Measurements from ENCODE around the gene TTC28. TPM values are rescaled to one million over a fixed set of nuclear protein-coding genes. Genes with fewer than 3 reads are reported as not detected.

TTC28 gene
- total and polyA plus RNA-seq, 2 donors (not counting 3 experiments of a cell fraction or from before 2014, with no cell fraction given) = 16.5 to 51.1 TPM

- H3K79me2 ChIP-seq (ENCODE audit: control insufficient read depth, insufficient read depth, low read length) = no peaks in the 10 kb centered on the region
- no peak overlapping the region for H3K27ac ChIP-seq (ENCODE audit: insufficient read depth, low read depth, low read length)
- H3K4me2 ChIP-seq (ENCODE audit: insufficient read depth, low read length) = no peak overlapping the region
- peaks cover 4% of the 10 kb centered on the region for H4K20me1 ChIP-seq (replicated peaks; ENCODE audit: control insufficient read depth, extremely low read depth, insufficient read depth, low read length)
- POLR2A ChIA-PET = no interaction called here
- FAIRE-seq = no peak
- no peak for TF ChIP-seq JUN (IDR thresholded peaks at IDR 0.05; ENCODE audit: borderline replicate concordance, insufficient read depth, insufficient read length, low read depth)
- no peak for TF ChIP-seq MYC (IDR thresholded peaks at IDR 0.05; ENCODE audit: low read depth, low read length)
- no peak for TF ChIP-seq GATA2 (IDR thresholded peaks at IDR 0.05; ENCODE audit: insufficient read depth, insufficient read length, low read depth, low read length)
- no peak for TF ChIP-seq EZH2 (IDR thresholded peaks at IDR 0.05; ENCODE audit: borderline replicate concordance, low read depth, low read length, severe bottlenecking)
- TF ChIP-seq MAX (IDR thresholded peaks at IDR 0.05; ENCODE audit: insufficient read depth, insufficient read length) = no peak
- TF ChIP-seq POLR2AphosphoS5 (IDR thresholded peaks at IDR 0.05; ENCODE audit: insufficient read depth, low read depth, low read length) = no peak
- no peak for TF ChIP-seq POLR2A (IDR thresholded peaks at IDR 0.05; ENCODE audit: low read depth, low read length)
- TF ChIP-seq FOS (IDR thresholded peaks at IDR 0.05; ENCODE audit: borderline replicate concordance, insufficient read depth, low read length) = no peak
- no peak for TF ChIP-seq CTCF (IDR thresholded peaks at IDR 0.05; ENCODE audit: extremely low read depth in 1 of 2, insufficient read depth in 1 of 2, low read depth in 1 of 2, low read length in 2 of 2)
- H3K9ac ChIP-seq (replicated peaks; ENCODE audit: extremely low read depth, insufficient read depth, low read length) = no peak overlapping the region
- no peaks in the 10 kb centered on the region for H3K27me3 ChIP-seq (ENCODE audit: control insufficient read depth in 2 of 2, insufficient read depth in 2 of 2, low read length in 2 of 2)
- no peak overlapping the region for H3K4me3 ChIP-seq (replicated peaks in 1 of 3; ENCODE audit: insufficient read depth in 1 of 3, low read depth in 1 of 3, low read length in 3 of 3)
- H3K4me1 ChIP-seq (ENCODE audit: control insufficient read depth, extremely low read depth, insufficient read depth, low read length) = no peaks in the 10 kb centered on the region
- no TSS peak for BruUV-seq (replicated peaks)
- H3K9me3 ChIP-seq (replicated peaks; ENCODE audit: control insufficient read depth, insufficient read depth, low read length) = no peaks in the 10 kb centered on the region
- no peaks in the 10 kb centered on the region for H3K36me3 ChIP-seq (ENCODE audit: control insufficient read depth in 2 of 2, extremely low read depth in 1 of 2, insufficient read depth in 2 of 2, low read length in 2 of 2)
- CTCF ChIA-PET = interaction anchor here (1.6 kb wide), 1 partner anchor 27 kb away, joined by 5 read pairs; no protein-coding TSS in a partner anchor
- DNase-seq (ENCODE audit: low read depth, low spot score) = no peak
- dilution Hi-C loops (cut with MboI; ENCODE audit: extremely low pct_ligation_motif_present, low sequenced_read_pairs) (no loop called here), intact Hi-C loops (cut with micrococcal nuclease) (no loop called here)
- no peaks in the 10 kb centered on the region for H3K9me1 ChIP-seq (replicated peaks; ENCODE audit: control insufficient read depth, extremely low read depth, insufficient read depth, low read length)
- H2AFZ ChIP-seq (ENCODE audit: low read depth, low read length) = no peak overlapping the region
Measured at GRCh38 chr22:28331695-28332094, 347.9 kb downstream of the TTC28 start.

Data from endothelial cell of umbilical vein (primary cell).